Dermis microvascular lymphatic vessel endothelial cell (primary cell): ENCODE results near the gene C20orf141. TPM values are rescaled to one million over a fixed set of nuclear protein-coding genes. Genes with fewer than 3 reads are reported as not detected.

Experiments
- DNase-seq, 2 donors: peaks; one replicate each; pipeline versions ENCODE4 v3.0.0 to v3.0.0-alpha.2; 2010; ENCODE audit warnings: low read depth in 2 of 2
- total RNA-seq: library from RNA; depleted of rRNA; stranded (reverse); fragments of >200 nt; gene quantifications from 2 replicates; pipeline ENCODE4 v1.2.1, GENCODE V29; 2014

C20orf141 gene
- total RNA-seq, 1 donor from 2014 or later: not detected

GRCh38 chr20:2846698-2847097 is 31.9 kb downstream of the C20orf141 start:
- no peak for DNase-seq

GRCh38 chr20:2847802-2848201 is 33.0 kb downstream of the C20orf141 start:
- DNase-seq: no peak

DNA sequence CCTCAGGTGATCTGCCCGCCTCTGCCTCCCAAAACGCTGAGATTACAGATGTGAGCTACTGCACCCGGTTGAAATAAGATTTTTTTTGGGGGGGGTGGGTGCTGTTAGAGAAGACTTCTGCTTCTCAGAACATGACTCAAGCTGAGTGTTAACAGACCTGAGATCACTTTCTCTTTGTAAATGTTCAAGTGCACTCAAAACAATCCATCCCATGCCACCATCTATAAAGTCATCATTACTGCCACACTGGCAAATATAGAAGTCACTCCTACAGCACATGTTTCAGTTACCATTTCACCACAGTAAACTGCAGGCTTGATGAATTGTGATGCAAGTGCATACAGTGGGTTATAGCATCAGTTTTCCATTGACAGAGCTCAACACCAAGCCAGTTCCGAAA is 34.7 kb downstream of the C20orf141 start:
- no peak for DNase-seq

DNA sequence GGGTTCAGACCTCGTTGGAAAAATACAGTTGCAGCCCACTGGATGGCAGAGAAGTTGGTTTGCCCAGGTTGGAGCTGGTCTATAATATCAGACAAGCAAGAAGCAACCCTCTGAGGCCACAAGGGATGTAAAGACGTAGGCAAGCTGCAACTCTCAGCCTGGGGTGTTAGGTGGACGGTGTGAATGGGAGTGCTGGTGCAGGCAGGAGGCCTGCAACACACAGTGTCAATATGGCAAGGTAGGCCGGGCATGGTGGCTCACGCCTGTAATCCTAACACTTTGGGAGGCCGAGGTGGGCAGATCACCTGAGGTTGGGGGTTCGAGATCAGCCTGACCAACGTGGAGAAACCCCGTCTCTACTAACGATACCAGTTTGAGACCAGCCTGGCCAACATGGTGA is 36.3 kb downstream of the C20orf141 start:
- DNase-seq: no peak

- DNase-seq: no peak
These were observed 43.8 kb downstream of the C20orf141 start for GRCh38 chr20:2858591-2858990.

GRCh38 chr20:2859330-2860121 is 44.7 kb downstream of the C20orf141 start:
- no peak for DNase-seq

DNA sequence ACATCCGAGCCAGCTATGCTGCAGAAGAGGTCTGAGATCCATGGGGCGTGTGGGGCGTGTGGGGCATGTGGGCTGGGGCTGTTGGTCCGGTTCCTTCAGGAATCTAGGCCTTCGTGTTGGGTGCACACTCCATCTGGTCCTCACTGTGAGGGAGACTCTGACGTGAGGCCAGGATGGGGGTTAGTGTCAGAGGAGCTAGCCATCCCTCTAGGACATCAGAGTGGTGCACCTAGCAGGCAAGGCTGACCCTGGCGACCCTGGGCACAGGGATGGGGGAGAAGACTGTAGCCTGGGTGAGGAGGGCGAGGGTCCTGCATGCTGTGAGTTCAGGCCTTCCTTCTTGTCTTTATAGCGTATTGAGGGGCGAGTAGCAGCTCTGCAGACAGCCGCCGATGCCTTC is 49.8 kb downstream of the C20orf141 start:
- DNase-seq: no peak

- no peak for DNase-seq
These were observed 50.3 kb downstream of the C20orf141 start for GRCh38 chr20:2865101-2865500.

Other genes with a start within 250 kb of the C20orf141 start
- gene NOP56, start 162.4 kb upstream of the C20orf141 start, total RNA-seq: 104 and 120 TPM in 2 replicates
- gene IDH3B, start 150.8 kb upstream of the C20orf141 start, total RNA-seq: 113 and 114 TPM in 2 replicates
- gene EBF4, start 122.2 kb upstream of the C20orf141 start, total RNA-seq: 0.77 and 4.7 TPM in 2 replicates
- 0.13 and 0.63 TPM in 2 replicates for gene CPXM1, start 14.4 kb upstream of the C20orf141 start, total RNA-seq
- gene TMEM239, start 1.4 kb downstream of the C20orf141 start, total RNA-seq: not detected in 2 replicates
- gene PCED1A, start 25.7 kb downstream of the C20orf141 start, total RNA-seq: 9.6 and 20.2 TPM in 2 replicates
- gene VPS16, start 25.8 kb downstream of the C20orf141 start, total RNA-seq: 32.5 and 36.5 TPM in 2 replicates
- 18.7 and 25.7 TPM in 2 replicates for gene PTPRA, start 58.5 kb downstream of the C20orf141 start, total RNA-seq
- gene GNRH2, start 228.6 kb downstream of the C20orf141 start, total RNA-seq: not detected in 2 replicates
- 29.6 and 32.7 TPM in 2 replicates for gene MRPS26, start 231.1 kb downstream of the C20orf141 start, total RNA-seq